ENCODE measurements around the gene CENPQ.
A peak's percentile ranks its signal among the peaks of the same experiment; 100 is the strongest.
"Not testable (repeated sequence)": the region's sequence is repeated elsewhere in the genome, so short reads cannot be mapped to it uniquely, and the experiment has no call there.

Gene CENPQ

GRCh38 chr6:49462927-49463611 is at the start of gene CENPQ, which contains the start of gene MMUT:
Gene CENPQ (plus strand): TSS chr6:49463370. CDS start chr6:49470177, 6,807 bp downstream.
Gene MMUT (minus strand): TSS chr6:49463253. CDS start chr6:49459466, 3,787 bp downstream.
- DNase-seq, result peak; percentile 93

GRCh38 chr6:49415358-49415757 is 47.8 kb upstream of the CENPQ start:
- DNase-seq, result no peak

- DNase-seq, result no peak
Measured at GRCh38 chr6:49416195-49416594, 47.0 kb upstream of the CENPQ start.

- DNase-seq, result no peak
Measured at GRCh38 chr6:49423817-49424216, 39.4 kb upstream of the CENPQ start.

GRCh38 chr6:49430187-49430586 is 33.0 kb upstream of the CENPQ start:
- DNase-seq, result no peak

- no peak for DNase-seq
Measured at GRCh38 chr6:49430866-49431265, 32.3 kb upstream of the CENPQ start.

- no peak for DNase-seq
Measured at GRCh38 chr6:49453221-49453620, 9.9 kb upstream of the CENPQ start.

- DNase-seq, result no peak
Measured at GRCh38 chr6:49454787-49455709, 8.1 kb upstream of the CENPQ start.

GRCh38 chr6:49457771-49458170 is 5.4 kb upstream of the CENPQ start:
- no peak for DNase-seq

GRCh38 chr6:49462071-49462470 is 1.1 kb upstream of the CENPQ start:
- DNase-seq, result peak; percentile 15

GRCh38 chr6:49462599-49462926 is 607 bp upstream of the CENPQ start:
- no peak for DNase-seq

- DNase-seq, result no peak
Measured at GRCh38 chr6:49463612-49463967, 420 bp downstream of the CENPQ start.

GRCh38 chr6:49464691-49465090 is 1.5 kb downstream of the CENPQ start:
- DNase-seq, result no peak

GRCh38 chr6:49468042-49468441 is 4.9 kb downstream of the CENPQ start:
- no peak for DNase-seq

GRCh38 chr6:49476564-49476963 is 13.4 kb downstream of the CENPQ start:
- DNase-seq, result not testable (repeated sequence)

- no peak for DNase-seq
Measured at GRCh38 chr6:49479308-49479970, 16.3 kb downstream of the CENPQ start.

GRCh38 chr6:49481846-49482245 is 18.7 kb downstream of the CENPQ start:
- DNase-seq, result not testable (repeated sequence)

GRCh38 chr6:49483380-49483779 is 20.2 kb downstream of the CENPQ start:
- DNase-seq, result not testable (repeated sequence)

- no peak for DNase-seq
Measured at GRCh38 chr6:49490633-49491032, 27.5 kb downstream of the CENPQ start.

GRCh38 chr6:49497304-49497703 is 34.1 kb downstream of the CENPQ start:
- no peak for DNase-seq

GRCh38 chr6:49499126-49499525 is 36.0 kb downstream of the CENPQ start:
- DNase-seq, result no peak

- no peak for DNase-seq
Measured at GRCh38 chr6:49499623-49500022, 36.5 kb downstream of the CENPQ start, which contains the start of gene GLYATL3. Gene GLYATL3 (plus strand): TSS chr6:49499923. CDS start chr6:49511991, 12,068 bp downstream.

- DNase-seq, result no peak
Measured at GRCh38 chr6:49504666-49505065, 41.5 kb downstream of the CENPQ start.
